ENCODE results near the gene FAM171A1.

DNA sequence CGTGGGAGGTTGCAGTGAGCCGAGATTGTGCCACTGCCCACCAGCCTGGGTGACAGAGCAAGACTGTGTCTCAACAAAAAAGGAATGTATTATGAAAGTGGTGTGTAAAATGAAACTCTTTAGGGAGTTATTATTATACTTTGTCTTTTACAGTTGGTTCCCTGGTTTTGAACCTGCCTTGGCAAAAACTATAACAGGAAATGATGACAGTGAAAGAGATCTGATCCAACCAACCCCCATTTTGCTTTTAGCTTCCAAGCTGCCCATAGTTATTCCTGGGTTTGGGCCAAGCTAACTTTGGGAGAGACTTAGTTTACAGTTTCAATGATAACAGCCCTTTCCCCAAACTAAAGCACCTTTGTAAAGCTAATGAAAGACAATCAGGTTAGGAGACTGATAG lies 168.4 kb downstream of the FAM171A1 start:
- no peak for TF ChIP-seq NFYB (CRISPR knock-in tag; IDR thresholded peaks at IDR 0.05)
- TF ChIP-seq, protein P1, sequence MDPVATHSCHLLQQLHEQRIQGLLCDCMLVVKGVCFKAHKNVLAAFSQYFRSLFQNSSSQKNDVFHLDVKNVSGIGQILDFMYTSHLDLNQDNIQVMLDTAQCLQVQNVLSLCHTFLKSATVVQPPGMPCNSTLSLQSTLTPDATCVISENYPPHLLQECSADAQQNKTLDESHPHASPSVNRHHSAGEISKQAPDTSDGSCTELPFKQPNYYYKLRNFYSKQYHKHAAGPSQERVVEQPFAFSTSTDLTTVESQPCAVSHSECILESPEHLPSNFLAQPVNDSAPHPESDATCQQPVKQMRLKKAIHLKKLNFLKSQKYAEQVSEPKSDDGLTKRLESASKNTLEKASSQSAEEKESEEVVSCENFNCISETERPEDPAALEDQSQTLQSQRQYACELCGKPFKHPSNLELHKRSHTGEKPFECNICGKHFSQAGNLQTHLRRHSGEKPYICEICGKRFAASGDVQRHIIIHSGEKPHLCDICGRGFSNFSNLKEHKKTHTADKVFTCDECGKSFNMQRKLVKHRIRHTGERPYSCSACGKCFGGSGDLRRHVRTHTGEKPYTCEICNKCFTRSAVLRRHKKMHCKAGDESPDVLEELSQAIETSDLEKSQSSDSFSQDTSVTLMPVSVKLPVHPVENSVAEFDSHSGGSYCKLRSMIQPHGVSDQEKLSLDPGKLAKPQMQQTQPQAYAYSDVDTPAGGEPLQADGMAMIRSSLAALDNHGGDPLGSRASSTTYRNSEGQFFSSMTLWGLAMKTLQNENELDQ (CRISPR knock-in tag; IDR thresholded peaks at IDR 0.05; ENCODE audit: borderline replicate concordance) = no peak
- TF ChIP-seq SNAPC2 (CRISPR knock-in tag; IDR thresholded peaks at IDR 0.05) = no peak
- TF ChIP-seq POLR2A (IDR thresholded peaks at IDR 0.05; ENCODE audit: insufficient read depth in 1 of 2, low read depth in 2 of 2, low read length in 2 of 2) = no peak
- TF ChIP-seq CREB1 (IDR thresholded peaks at IDR 0.05) = no peak
- TF ChIP-seq CREB1 (CRISPR knock-in tag; IDR thresholded peaks at IDR 0.05) = no peak
- TF ChIP-seq, protein P2, sequence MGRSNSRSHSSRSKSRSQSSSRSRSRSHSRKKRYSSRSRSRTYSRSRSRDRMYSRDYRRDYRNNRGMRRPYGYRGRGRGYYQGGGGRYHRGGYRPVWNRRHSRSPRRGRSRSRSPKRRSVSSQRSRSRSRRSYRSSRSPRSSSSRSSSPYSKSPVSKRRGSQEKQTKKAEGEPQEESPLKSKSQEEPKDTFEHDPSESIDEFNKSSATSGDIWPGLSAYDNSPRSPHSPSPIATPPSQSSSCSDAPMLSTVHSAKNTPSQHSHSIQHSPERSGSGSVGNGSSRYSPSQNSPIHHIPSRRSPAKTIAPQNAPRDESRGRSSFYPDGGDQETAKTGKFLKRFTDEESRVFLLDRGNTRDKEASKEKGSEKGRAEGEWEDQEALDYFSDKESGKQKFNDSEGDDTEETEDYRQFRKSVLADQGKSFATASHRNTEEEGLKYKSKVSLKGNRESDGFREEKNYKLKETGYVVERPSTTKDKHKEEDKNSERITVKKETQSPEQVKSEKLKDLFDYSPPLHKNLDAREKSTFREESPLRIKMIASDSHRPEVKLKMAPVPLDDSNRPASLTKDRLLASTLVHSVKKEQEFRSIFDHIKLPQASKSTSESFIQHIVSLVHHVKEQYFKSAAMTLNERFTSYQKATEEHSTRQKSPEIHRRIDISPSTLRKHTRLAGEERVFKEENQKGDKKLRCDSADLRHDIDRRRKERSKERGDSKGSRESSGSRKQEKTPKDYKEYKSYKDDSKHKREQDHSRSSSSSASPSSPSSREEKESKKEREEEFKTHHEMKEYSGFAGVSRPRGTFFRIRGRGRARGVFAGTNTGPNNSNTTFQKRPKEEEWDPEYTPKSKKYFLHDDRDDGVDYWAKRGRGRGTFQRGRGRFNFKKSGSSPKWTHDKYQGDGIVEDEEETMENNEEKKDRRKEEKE (IDR thresholded peaks at IDR 0.05) = no peak
- TF ChIP-seq HNRNPLL (IDR thresholded peaks at IDR 0.05; ENCODE audit: low read depth, low read length, poor library complexity, severe bottlenecking) = no peak
